ENCODE measurements around the gene MEA1. TPM values are rescaled to one million over a fixed set of nuclear protein-coding genes. Genes with fewer than 3 reads are reported as not detected.

MEA1 gene
- total RNA-seq, 1 donor from 2014 or later = 42.7 TPM

GRCh38 chr6:43026365-43026764, 12.6 kb upstream of the MEA1 start:
- Mint-ChIP-seq H3K27ac (ENCODE audit: unreplicated experiment) (no peak overlapping the region), H3K4me1 (ENCODE audit: low read depth, unreplicated experiment) (no peaks in the 10 kb centered on the region), H3K36me3 (ENCODE audit: unreplicated experiment) (no peaks in the 10 kb centered on the region), H3K27me3 (ENCODE audit: unreplicated experiment) (peaks cover 3% of the 10 kb centered on the region), H3K4me3 (ENCODE audit: unreplicated experiment) (no peak overlapping the region), H3K9me3 (ENCODE audit: unreplicated experiment) (peaks cover 5% of the 10 kb centered on the region)
- TF ChIP-seq CTCF (IDR thresholded peaks at IDR 0.05; ENCODE audit: partially characterized antibody, unreplicated experiment) = no peak
- no peak for DNase-seq

DNA sequence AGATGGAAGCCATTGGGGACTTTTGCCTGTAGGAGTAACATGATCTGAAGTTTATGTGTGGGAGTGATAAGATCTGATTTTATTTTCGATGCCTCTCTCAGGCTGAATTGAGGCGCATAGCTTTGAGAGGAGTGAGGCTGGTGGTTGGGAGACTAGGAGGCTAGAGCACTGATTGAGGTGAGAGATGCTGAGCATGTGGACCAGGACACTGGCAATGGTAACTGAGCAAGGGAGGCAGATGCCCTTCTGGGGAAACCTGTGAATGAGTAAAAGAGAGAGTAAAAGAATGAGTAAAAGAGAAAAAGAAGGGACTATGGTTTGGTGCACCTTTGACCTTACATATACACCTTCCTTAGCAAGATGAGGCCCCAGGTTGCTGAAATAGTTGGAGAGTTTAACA, 10.7 kb upstream of the MEA1 start:
- peaks cover 5% of the 10 kb centered on the region for H3K27me3 Mint-ChIP-seq (ENCODE audit: unreplicated experiment)
- no peak for TF ChIP-seq CTCF (IDR thresholded peaks at IDR 0.05; ENCODE audit: partially characterized antibody, unreplicated experiment)
- H3K27ac Mint-ChIP-seq (ENCODE audit: unreplicated experiment) = peak overlapping the region; percentile 66
- peak overlapping the region; percentile 1 for H3K4me3 Mint-ChIP-seq (ENCODE audit: unreplicated experiment)
- H3K4me1 Mint-ChIP-seq (ENCODE audit: low read depth, unreplicated experiment) = peaks cover 9% of the 10 kb centered on the region
- no peak for DNase-seq
- peaks cover 8% of the 10 kb centered on the region for H3K9me3 Mint-ChIP-seq (ENCODE audit: unreplicated experiment)
- no peaks in the 10 kb centered on the region for H3K36me3 Mint-ChIP-seq (ENCODE audit: unreplicated experiment)

- peaks cover 5% of the 10 kb centered on the region for H3K27me3 Mint-ChIP-seq (ENCODE audit: unreplicated experiment)
- TF ChIP-seq CTCF (IDR thresholded peaks at IDR 0.05; ENCODE audit: partially characterized antibody, unreplicated experiment) = no peak
- peaks cover 13% of the 10 kb centered on the region for H3K4me1 Mint-ChIP-seq (ENCODE audit: low read depth, unreplicated experiment)
- peak; percentile 85 for DNase-seq
- H3K36me3 Mint-ChIP-seq (ENCODE audit: unreplicated experiment) = no peaks in the 10 kb centered on the region
- H3K4me3 Mint-ChIP-seq (ENCODE audit: unreplicated experiment) = peak within 1 kb of the TSS; percentile 96
- peaks cover 8% of the 10 kb centered on the region for H3K9me3 Mint-ChIP-seq (ENCODE audit: unreplicated experiment)
- H3K27ac Mint-ChIP-seq (ENCODE audit: unreplicated experiment) = peak within 1 kb of the TSS; percentile 97
Measured at GRCh38 chr6:43021270-43022047, 7.7 kb upstream of the MEA1 start, which contains the start of gene RRP36. RRP36 (plus strand) TSS chr6:43021623; CDS start chr6:43021655, 32 bp downstream.

DNA sequence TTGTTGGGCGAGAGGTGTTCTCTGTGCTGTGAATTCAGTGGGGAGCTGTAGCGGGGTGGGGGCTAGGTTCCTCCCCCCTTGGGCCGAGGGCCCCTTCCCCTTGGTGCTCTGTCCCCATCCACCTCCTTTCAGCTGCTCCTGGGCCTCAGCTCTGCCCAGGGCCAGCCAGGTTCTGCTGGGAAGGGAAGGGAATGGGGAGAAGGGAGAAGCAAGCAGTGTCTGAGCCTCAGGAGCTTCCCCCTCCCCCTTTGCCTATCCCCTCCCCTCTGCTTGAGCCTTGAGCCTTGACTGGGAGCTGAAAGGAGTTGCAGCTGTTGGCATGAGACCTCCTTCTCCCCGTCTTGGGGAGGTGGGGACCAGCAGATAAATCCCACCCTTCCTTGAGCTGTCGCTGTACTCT, 7.1 kb upstream of the MEA1 start:
- H3K36me3 Mint-ChIP-seq (ENCODE audit: unreplicated experiment) = no peaks in the 10 kb centered on the region
- peaks cover 11% of the 10 kb centered on the region for H3K9me3 Mint-ChIP-seq (ENCODE audit: unreplicated experiment)
- TF ChIP-seq CTCF (IDR thresholded peaks at IDR 0.05; ENCODE audit: partially characterized antibody, unreplicated experiment) = no peak
- H3K4me1 Mint-ChIP-seq (ENCODE audit: low read depth, unreplicated experiment) = peaks cover 19% of the 10 kb centered on the region
- peak overlapping the region; percentile 83 for H3K27ac Mint-ChIP-seq (ENCODE audit: unreplicated experiment)
- peak overlapping the region; percentile 80 for H3K4me3 Mint-ChIP-seq (ENCODE audit: unreplicated experiment)
- peak; percentile 24 for DNase-seq
- H3K27me3 Mint-ChIP-seq (ENCODE audit: unreplicated experiment) = peaks cover 5% of the 10 kb centered on the region

GRCh38 chr6:43020052-43020705, 6.4 kb upstream of the MEA1 start:
- no peak for TF ChIP-seq CTCF (IDR thresholded peaks at IDR 0.05; ENCODE audit: partially characterized antibody, unreplicated experiment)
- Mint-ChIP-seq H3K27me3 (ENCODE audit: unreplicated experiment) (peaks cover 5% of the 10 kb centered on the region), H3K4me1 (ENCODE audit: low read depth, unreplicated experiment) (peaks cover 20% of the 10 kb centered on the region), H3K4me3 (ENCODE audit: unreplicated experiment) (peak overlapping the region; percentile 68), H3K27ac (ENCODE audit: unreplicated experiment) (peak overlapping the region; percentile 83), H3K36me3 (ENCODE audit: unreplicated experiment) (no peaks in the 10 kb centered on the region), H3K9me3 (ENCODE audit: unreplicated experiment) (peaks cover 11% of the 10 kb centered on the region)
- DNase-seq = no peak

All from glutamatergic neuron (in vitro differentiated cells).